MG63 (cell line): Measurements from ENCODE around the gene TFF2. TPM values are rescaled to one million over a fixed set of nuclear protein-coding genes. Genes with fewer than 3 reads are reported as not detected.

Source experiments
- DNase-seq: peaks from one replicate; pipeline ENCODE4 v3.0.0-alpha.2; 2020
- H3K27me3 ChIP-seq: fragments of 250-450 bp; sonication (Bioruptor Pico); 2 replicates; pipeline ENCODE4 v1.5.1; 2020; ENCODE audit warnings: mild to moderate bottlenecking, moderate library complexity
- H3K36me3 ChIP-seq: fragments of 250-450 bp; sonication (Bioruptor Pico); 2 replicates; pipeline ENCODE4 v1.5.1; 2020; ENCODE audit warnings: mild to moderate bottlenecking, moderate library complexity
- H3K4me3 ChIP-seq: fragments of 250-450 bp; sonication (Bioruptor Pico); 2 replicates; pipeline ENCODE4 v1.5.1; 2020; ENCODE audit warnings: mild to moderate bottlenecking, moderate library complexity
- H3K9me3 ChIP-seq: fragments of 250-450 bp; sonication (Bioruptor Pico); 2 replicates; pipeline ENCODE4 v1.5.1; 2020; ENCODE audit warnings: mild to moderate bottlenecking, moderate library complexity
- total RNA-seq: library from RNA; depleted of rRNA; stranded (reverse); fragments of >200 nt; shearing (Covaris generic); gene quantifications from 2 replicates; pipeline ENCODE4 v1.2.3, GENCODE V29; 2014; ENCODE audit warnings: low replicate concordance

The TFF2 gene
- total RNA-seq, 1 experiment from 2014 or later: not detected

DNA sequence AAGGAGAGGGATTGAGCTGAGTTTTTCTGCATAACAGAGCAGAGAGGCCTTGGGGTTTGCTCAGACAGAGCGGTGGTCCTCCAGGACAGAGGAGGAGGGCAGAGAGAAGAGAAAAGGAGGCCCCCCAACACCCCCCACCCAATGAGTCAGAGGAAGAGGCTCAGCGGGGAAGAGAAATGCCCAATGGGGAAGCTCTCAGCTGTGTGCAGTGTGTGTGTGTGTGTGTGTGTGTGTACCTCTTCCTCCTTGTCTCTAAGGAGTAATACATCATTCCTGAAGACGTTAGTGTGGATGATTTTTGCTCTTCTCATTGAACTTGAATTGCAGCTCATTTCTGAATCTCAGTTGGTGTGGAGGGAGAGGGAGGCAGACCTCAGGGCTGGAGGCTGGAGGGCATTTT lies 36.4 kb upstream of the TFF2 start:
- no peak for DNase-seq

GRCh38 chr21:42386034-42386591 lies 35.3 kb upstream of the TFF2 start:
- Histone ChIP-seq H3K9me3 (no peaks in the 10 kb centered on the region), H3K27me3 (no peaks in the 10 kb centered on the region), H3K36me3 (no peaks in the 10 kb centered on the region), H3K4me3 (no peak overlapping the region)
- DNase-seq: no peak

More for the DNA sequence above, 36.4 kb upstream of the TFF2 start:
- no peaks in the 10 kb centered on the region for H3K9me3 ChIP-seq
- no peaks in the 10 kb centered on the region for H3K27me3 ChIP-seq
- no peak overlapping the region for H3K4me3 ChIP-seq
- H3K36me3 ChIP-seq: no peaks in the 10 kb centered on the region

GRCh38 chr21:42385619-42386018 lies 34.8 kb upstream of the TFF2 start:
- DNase-seq: no peak
- H3K9me3 ChIP-seq: no peaks in the 10 kb centered on the region
- H3K36me3 ChIP-seq: no peaks in the 10 kb centered on the region
- H3K4me3 ChIP-seq: no peak overlapping the region
- peaks cover 2% of the 10 kb centered on the region; the same call in 1 of the 2 replicates for H3K27me3 ChIP-seq

DNA sequence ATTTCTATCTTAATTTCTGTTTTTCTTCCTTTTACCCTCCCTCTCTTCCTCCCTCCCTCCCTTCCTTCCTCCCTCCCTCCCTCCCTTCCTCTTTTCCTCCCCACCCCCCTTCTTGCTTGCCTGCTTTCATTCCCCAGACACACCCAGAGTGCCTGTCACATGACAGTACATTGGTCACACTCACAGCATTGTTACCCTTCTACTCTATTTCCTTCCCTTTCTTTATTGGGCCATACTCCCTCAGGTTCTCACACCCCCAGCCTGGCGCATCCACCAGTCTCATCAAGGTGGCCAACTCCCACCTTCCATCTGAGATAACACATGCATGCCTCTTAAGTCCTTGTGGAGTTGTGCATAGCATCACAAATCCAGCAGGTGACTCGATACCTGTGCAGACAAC lies 34.2 kb upstream of the TFF2 start:
- no peaks in the 10 kb centered on the region for H3K36me3 ChIP-seq
- no peaks in the 10 kb centered on the region for H3K9me3 ChIP-seq
- H3K4me3 ChIP-seq: no peak overlapping the region
- peaks cover 6% of the 10 kb centered on the region; the same call in 1 of the 2 replicates for H3K27me3 ChIP-seq
- no peak for DNase-seq

DNA sequence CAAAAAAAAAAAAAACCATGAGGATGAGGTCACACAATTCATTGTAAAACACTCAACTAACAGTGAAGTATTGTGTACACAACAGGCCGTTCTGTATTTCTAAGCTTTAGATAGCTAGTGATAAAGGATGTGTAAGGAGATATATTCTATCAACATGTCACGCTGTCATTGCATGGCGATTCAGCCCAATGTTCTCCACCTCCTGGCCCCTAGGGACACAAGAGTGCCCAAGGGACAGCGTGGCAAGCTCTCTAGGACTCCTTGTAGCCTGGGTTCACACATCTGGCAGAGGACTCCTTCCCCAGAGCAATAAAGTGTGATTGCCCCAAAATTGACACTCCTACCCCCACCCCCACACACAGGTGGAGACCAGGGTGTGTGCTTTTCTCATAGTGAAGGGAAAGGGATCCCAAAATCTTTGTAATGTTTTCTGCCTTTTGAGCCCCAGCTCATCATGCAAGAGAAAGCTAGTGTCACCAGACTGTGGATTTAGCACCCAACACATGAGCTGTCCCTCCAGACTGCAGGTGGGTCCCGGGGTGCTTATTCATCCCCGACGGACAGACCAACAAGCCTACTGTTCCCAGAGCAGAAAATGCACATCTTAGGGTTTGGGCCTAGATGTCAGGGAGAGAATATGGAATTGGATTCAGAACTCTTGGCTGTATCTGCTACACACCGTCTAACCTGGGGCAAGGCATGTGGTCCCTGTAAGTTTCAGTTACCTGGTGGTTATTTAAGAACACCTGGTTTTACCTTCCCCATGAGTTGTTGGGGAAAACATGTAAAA lies 33.6 kb upstream of the TFF2 start:
- DNase-seq: no peak
- no peaks in the 10 kb centered on the region for H3K9me3 ChIP-seq
- peaks cover 7% of the 10 kb centered on the region; the same call in 1 of the 2 replicates for H3K27me3 ChIP-seq
- H3K36me3 ChIP-seq: no peaks in the 10 kb centered on the region
- H3K4me3 ChIP-seq: no peak overlapping the region

DNA sequence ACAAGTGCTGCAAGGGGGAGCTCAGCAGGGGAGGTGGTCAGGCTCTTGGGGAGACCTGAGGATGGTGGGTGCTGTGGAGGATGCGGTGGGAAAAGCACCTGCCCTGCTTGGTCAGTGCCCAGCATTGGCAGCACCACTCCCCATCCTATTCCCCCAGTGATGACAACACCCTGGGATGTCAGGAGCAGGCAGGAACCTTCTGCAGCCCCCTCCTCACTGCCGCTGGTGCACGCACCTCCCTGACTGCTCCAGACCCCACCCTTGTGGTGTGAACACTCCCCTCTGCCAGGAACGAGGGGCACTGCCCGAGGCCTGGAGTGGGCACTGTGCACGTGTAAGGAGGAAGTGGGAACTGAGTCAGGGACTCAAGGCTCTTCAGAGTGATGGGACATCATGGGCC lies 32.5 kb upstream of the TFF2 start:
- peaks cover 7% of the 10 kb centered on the region; the same call in 1 of the 2 replicates for H3K27me3 ChIP-seq
- H3K4me3 ChIP-seq: no peak overlapping the region
- no peaks in the 10 kb centered on the region for H3K9me3 ChIP-seq
- H3K36me3 ChIP-seq: no peaks in the 10 kb centered on the region
- DNase-seq: no peak

GRCh38 chr21:42382915-42383314 lies 32.1 kb upstream of the TFF2 start:
- Histone ChIP-seq H3K36me3 (no peaks in the 10 kb centered on the region), H3K27me3 (peaks cover 7% of the 10 kb centered on the region; the same call in 1 of the 2 replicates), H3K9me3 (no peaks in the 10 kb centered on the region), H3K4me3 (no peak overlapping the region)
- no peak for DNase-seq

GRCh38 chr21:42381347-42381984 lies 30.7 kb upstream of the TFF2 start:
- Histone ChIP-seq H3K36me3 (no peaks in the 10 kb centered on the region), H3K9me3 (no peaks in the 10 kb centered on the region), H3K4me3 (no peak overlapping the region), H3K27me3 (peaks cover 7% of the 10 kb centered on the region; the same call in 1 of the 2 replicates)
- no peak for DNase-seq

- Histone ChIP-seq H3K36me3 (no peaks in the 10 kb centered on the region), H3K9me3 (no peaks in the 10 kb centered on the region), H3K4me3 (no peak overlapping the region), H3K27me3 (peaks cover 7% of the 10 kb centered on the region; the same call in 1 of the 2 replicates)
- DNase-seq: no peak
Measured at GRCh38 chr21:42379426-42380215, 28.8 kb upstream of the TFF2 start.

DNA sequence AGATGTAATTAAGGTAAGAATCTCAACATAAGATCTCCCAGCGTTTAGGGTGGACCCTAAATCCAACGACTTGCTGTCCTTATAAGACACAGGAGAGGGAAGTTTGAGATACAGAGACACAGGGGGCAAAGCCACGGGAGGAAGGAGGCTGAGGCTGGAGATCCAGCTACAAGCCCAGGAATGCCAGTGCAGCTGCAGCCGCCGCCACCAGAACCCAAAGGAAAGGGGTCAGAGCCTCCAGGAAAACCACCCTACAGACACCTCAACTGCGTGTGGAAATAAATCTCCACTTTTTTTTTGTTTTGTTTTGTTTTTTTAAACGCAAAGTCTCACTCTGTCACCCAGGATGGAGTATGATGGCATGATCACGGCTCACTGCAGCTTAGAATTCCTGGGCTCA lies 27.6 kb upstream of the TFF2 start:
- no peaks in the 10 kb centered on the region for H3K9me3 ChIP-seq
- no peak for DNase-seq
- H3K4me3 ChIP-seq: no peak overlapping the region
- no peaks in the 10 kb centered on the region for H3K36me3 ChIP-seq
- peaks cover 7% of the 10 kb centered on the region; the same call in 1 of the 2 replicates for H3K27me3 ChIP-seq

GRCh38 chr21:42377951-42378340 lies 27.2 kb upstream of the TFF2 start:
- Histone ChIP-seq H3K36me3 (no peaks in the 10 kb centered on the region), H3K27me3 (peaks cover 7% of the 10 kb centered on the region; the same call in 1 of the 2 replicates), H3K9me3 (no peaks in the 10 kb centered on the region), H3K4me3 (no peak overlapping the region)
- no peak for DNase-seq

GRCh38 chr21:42377211-42377950 lies 26.6 kb upstream of the TFF2 start:
- Histone ChIP-seq H3K4me3 (no peak overlapping the region), H3K36me3 (no peaks in the 10 kb centered on the region), H3K9me3 (no peaks in the 10 kb centered on the region), H3K27me3 (peaks cover 7% of the 10 kb centered on the region; the same call in 1 of the 2 replicates)
- DNase-seq: no peak

GRCh38 chr21:42376338-42376982 lies 25.7 kb upstream of the TFF2 start:
- no peak for DNase-seq
- Histone ChIP-seq H3K4me3 (no peak overlapping the region), H3K27me3 (peaks cover 7% of the 10 kb centered on the region; the same call in 1 of the 2 replicates), H3K9me3 (no peaks in the 10 kb centered on the region), H3K36me3 (no peaks in the 10 kb centered on the region)

DNA sequence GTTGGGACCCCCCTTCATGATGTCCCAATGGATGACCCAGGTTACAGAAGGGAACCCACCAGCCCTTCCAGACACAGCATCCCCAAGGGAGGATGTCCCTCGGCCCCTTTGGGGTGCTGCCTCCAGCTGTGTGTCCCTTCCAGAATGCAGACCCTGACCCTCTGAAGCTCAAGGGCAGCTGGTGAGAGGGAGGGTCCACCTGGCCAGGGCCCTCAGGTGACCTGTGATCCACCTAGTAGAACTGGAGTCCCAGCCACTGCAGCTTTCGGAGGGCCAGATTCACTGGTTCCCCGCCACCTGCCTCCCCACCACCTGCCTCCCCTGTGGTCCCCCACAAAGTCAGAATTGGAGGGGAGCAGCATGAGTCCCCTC lies 25.2 kb upstream of the TFF2 start:
- Histone ChIP-seq H3K27me3 (peaks cover 7% of the 10 kb centered on the region; the same call in 1 of the 2 replicates), H3K4me3 (no peak overlapping the region), H3K9me3 (no peaks in the 10 kb centered on the region), H3K36me3 (no peaks in the 10 kb centered on the region)
- no peak for DNase-seq

- Histone ChIP-seq H3K36me3 (no peaks in the 10 kb centered on the region), H3K4me3 (no peak overlapping the region), H3K9me3 (no peaks in the 10 kb centered on the region), H3K27me3 (peaks cover 4% of the 10 kb centered on the region; the same call in 1 of the 2 replicates)
- DNase-seq: no peak
Measured at GRCh38 chr21:42375506-42375905, 24.7 kb upstream of the TFF2 start.
